ENCODE measurements around the gene LOC128125822.
A peak's percentile ranks its signal among the peaks of the same experiment; 100 is the strongest.
"Not testable (repeated sequence)": the region's sequence is repeated elsewhere in the genome, so short reads cannot be mapped to it uniquely, and the experiment has no call there.

Gene LOC128125822

DNA sequence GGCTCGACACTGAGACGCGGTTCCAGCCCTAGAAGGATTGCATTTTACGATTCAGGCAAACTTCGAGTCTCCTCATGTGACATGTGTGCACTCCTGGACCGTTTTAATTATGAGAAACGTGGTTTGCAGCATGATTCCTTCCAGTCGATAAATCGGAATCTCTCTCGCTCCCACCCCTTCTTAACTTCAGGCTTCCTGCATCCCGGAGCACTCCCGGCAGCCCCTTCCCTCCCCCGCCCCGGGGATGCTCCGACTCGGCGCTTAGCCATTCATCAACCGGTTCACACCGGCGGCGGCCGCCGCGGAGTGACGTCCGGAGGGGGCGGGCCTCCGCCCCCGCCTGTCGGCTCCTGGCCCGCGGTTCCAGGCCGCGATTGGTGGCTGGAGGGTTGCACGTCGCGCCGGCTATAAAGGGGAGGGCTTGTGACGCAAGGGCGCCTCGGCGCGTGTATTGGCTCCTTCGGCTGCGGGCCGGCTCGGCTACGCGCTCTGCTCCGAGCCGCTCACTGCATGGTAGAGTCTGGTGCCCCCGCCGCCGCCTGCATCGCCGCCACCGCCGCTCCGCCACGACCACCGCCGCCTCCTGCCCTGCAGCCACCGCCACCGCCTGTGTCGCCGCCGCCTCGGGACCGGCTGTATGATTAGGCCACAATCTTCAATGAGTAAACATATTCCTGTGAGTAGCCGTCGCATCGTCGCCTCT, at the start of gene LOC128125822, which contains the start of gene PTP4A1:
LOC128125822 (plus strand) TSS at position 437 of the 703 bp plus-strand sequence.
PTP4A1 (plus strand) TSS at position 437 of the 703 bp plus-strand sequence. CDS start 4,401 bp downstream, outside the sequence.
- peak; percentile 91 to 97 (median 97) for DNase-seq (ENCODE audit: low read depth in 2 of 3, low spot score in 2 of 3)

DNA sequence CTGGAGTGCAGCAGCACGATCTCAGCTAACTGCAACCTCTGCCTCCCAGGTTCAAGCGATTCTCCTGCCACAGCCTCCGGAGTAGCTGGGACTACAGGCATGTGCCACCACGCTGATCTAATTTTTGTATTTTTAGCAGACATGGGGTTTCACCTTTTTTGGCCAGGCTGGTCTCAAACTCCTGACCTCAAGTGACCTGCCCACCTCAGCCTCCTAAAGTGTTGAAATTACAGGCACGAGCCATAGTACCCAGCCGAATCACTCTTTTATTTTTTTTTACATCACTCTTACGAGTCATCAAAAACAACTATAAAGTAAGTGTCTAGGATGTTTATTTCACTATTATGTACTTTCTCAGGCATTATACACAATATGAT, 49.4 kb upstream of the LOC128125822 start:
- DNase-seq (ENCODE audit: low read depth in 2 of 3, low spot score in 2 of 3): not testable (repeated sequence)

DNA sequence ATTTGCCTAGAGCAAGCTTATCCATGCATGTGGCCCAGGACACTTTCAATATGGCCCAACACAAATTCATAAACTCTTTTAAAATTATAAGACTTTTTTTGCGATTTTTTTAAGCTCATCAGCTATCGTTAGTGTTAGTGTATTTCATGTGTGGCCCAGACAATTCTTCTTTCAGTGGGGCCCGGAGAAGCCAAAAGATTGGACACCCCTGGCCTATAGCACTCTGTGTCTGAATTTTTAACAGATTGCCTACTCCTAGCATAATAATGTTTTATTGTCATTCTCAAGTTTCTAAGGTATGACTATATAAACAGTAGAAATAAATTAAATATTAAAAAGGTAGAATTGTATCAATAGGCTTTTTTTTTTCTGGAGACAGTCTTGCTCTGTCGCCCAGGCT, 48.6 kb upstream of the LOC128125822 start:
- no peak for DNase-seq (ENCODE audit: low read depth in 2 of 3, low spot score in 2 of 3)

DNA sequence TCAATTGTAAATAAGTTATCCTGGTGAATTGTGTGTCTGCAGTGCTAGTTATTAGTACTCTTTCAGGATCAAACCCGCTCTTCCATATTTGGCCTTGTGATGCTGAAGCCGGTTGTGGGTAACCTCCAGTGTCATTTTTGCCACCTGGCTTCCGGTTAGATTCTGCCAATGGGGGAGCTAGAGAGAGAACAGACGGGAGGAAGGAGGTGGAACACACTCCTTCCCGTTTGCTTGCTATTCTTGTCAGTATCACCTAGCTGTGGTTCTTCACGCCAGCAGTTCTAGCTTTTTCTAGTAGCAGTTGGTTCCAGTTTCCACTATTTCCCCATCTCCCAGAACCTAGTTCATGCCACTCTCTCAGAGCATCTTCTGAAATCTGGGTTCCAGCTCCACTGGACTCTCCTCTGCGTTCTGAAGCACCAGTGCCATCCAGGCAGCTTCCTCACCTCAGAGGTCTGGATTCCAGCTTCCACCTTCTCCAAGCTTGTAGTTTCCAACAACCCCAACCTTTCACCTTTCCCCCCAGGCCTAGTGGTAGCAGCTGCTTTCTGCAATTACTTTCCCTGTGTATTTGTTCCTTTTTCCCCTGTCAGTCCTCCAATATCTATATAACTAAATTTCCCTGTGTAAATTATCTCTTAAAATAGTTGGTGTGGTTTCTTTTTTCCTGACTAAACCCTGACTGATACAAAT, 46.9 kb upstream of the LOC128125822 start:
- no peak for DNase-seq (ENCODE audit: low read depth in 2 of 3, low spot score in 2 of 3)

DNA sequence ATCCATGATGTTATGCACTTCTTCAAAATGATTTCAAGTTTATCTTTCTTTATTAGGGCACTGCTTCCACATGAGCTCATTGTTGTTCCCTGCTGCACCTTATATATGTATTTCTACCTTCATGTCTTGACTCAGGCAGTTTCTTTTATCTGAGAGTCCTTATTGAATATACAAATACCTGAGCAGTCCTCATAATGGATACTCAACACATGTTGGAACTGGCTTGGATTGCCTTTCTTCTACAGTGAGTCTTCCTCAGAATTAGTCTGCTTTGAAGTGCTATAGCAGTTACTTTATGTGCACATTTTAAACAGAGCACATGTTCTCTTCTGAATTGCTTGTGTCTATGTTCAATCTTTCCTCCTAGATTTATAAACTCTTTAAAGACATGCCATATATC, 45.3 kb upstream of the LOC128125822 start:
- no peak for DNase-seq (ENCODE audit: low read depth in 2 of 3, low spot score in 2 of 3)

DNA sequence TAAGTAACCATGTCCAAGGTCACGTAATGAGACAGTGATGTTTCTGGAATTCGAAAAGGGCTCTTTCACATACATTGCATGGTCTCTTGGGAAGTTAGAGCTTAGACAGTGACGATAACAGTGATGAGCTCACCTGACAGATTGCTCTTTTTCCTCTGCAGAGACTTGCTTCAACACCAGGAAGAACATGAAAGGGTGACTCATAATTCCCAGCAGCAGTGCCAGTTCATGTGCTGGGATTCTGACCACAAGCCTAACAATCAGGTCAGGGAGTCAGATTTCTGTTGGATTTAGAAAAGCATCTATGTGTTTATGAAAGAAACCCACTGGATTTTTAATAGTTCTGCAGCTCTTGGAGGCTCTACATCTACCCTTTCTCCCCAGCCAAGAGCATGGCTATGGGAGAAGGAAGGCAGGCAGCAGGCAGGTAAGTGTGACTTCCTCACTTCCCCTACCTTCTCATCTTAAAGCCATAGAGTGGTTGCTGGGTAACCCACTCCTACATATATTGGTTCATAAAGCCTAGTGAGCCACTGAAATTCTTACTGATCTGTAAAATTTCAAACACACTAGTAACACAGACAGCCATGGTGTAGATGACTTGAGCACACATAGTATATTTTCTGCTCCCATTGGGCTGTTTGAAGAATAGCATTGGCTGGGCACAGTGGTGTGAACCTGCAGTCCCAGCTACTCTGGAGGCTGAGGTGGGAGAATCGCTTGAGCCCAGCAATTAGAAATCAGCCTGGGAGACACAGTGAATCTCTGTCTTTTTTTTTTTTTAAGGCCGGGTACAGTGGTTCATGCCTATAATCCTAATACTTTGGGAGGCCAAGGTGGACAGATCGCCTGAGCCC, 44.4 kb upstream of the LOC128125822 start:
- DNase-seq (ENCODE audit: low read depth in 2 of 3, low spot score in 2 of 3): no peak

DNA sequence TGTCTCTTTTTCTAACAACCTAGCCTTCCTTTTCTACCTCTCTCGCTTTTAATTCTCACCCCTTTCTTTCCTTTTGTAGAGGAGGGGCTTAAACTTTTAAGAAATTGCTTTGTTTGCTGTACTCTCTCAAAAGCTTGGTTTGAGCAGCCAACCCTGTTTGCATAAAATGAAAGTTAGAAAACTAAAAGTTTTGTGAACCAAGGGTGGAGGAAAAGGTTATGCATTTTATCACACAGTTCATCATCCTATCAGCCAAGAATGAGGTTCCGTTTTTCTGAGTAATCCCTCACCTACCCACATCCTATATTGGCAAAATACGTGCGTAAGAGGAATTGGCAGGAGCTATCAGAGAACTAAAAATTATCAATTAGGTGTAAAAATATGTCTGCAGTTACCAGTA, 42.8 kb upstream of the LOC128125822 start:
- DNase-seq (ENCODE audit: low read depth in 2 of 3, low spot score in 2 of 3): peak in 2 of 3 donors; percentile 2 to 8

DNA sequence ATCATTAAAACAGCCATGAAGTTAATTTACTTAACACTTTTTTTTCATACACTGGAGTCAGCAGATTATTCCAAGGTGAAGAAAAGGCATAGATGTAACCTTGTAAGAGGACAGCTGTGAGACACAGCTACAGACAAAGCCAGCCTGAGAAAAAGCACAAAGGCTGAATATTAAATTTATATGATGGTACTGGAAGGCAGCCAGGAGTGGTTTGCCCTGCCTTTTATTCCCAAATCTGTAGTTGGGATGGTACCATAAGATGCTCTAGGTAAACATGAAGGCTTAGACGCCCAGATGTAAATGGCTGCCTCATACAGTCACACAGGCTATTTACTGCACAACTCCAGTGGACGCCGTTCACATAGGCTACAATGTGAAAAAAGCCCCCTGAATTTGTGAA, 42.1 kb upstream of the LOC128125822 start:
- no peak for DNase-seq (ENCODE audit: low read depth in 2 of 3, low spot score in 2 of 3)

DNA sequence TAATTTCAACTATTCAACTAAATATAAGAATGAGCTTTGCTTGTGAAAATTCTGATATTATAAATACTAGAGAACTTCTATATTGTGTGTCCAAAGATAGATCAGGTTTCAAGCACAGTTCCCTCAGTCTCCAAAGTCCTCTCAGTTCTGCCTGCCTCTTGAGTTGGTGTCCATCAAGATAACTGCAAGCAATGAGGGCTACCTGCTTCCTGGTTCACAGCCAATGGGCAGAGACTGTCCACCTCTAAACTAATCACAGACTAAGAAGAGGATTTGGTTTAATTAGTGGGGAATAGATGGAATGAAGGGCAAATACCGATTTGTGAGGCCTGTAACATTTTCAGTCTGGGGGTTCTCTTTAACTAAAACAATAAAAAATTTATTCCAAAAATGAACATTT, 41.3 kb upstream of the LOC128125822 start:
- DNase-seq (ENCODE audit: low read depth in 2 of 3, low spot score in 2 of 3): no peak

DNA sequence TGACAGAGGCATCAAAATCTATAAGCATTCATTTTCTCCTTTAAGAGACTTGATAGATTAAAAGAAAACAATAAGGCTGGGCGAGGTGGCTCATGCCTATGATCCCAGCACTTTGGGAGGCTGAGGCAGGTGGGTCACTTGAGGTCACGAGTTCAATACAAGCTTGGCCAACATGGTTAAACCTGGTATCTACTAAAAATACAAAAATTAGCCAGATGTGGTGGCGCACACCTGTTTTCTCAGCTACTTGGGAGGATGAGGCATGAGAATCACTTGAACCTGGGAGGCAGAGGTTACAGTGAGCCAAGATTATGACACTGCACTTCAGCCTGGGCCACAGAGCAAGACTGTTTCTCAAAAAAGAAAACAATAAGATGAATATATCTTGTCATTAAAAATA, 39.3 kb upstream of the LOC128125822 start:
- DNase-seq (ENCODE audit: low read depth in 2 of 3, low spot score in 2 of 3): no peak

DNA sequence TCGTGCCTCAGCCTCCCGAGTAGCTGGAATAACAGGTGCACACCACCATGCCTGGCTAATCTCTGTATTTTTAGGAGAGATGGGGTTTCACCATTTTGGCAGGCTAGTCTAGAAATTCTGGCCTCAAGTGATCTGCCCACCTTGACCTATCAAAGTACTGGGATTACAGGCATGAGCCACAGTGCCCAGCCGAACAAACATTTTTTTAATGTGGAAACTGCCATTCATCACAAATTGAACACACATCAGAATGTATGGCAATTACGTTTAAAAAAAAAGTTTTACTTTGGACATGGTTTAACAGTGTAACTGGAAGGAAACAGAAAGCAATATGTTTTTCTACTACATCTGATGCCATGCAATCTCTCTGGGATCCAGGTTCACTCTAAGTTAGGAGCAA, 38.3 kb upstream of the LOC128125822 start:
- no peak for DNase-seq (ENCODE audit: low read depth in 2 of 3, low spot score in 2 of 3)

DNA sequence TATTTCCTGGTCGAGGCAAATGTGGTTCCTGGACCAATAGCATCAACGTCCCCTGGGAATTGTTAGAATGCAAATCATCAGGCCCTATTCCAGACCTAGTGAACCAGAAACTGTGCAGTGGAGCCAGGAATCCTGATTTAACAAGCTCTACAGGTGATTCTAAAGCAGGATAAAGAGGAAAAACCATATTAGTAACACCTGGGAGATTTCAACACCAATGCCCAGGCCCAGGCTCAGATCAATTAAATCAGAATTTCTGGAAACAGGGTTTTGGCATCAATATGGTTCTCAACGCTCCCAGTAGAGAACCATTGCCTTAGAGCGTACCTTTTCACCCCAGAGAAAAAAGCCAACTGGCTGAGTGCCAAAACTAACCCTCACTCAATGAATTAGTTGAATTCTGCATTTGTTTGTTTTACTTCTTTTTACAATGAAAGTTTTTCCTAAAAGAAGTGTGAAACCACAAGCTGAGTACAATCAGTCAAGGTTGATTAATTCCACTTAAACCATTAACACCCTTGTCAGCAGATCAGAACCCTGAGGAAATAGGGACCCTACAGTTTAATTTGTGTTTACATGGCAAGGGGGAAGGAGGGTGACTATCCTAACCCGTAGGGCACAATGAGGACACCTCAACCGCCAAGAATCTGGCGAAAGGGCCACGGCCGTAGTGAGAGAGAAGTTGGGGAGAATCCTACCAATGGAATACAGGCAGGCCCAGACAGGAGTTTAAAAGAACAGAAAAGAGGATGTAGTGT, 34.9 kb upstream of the LOC128125822 start:
- DNase-seq (ENCODE audit: low read depth in 2 of 3, low spot score in 2 of 3): no peak

DNA sequence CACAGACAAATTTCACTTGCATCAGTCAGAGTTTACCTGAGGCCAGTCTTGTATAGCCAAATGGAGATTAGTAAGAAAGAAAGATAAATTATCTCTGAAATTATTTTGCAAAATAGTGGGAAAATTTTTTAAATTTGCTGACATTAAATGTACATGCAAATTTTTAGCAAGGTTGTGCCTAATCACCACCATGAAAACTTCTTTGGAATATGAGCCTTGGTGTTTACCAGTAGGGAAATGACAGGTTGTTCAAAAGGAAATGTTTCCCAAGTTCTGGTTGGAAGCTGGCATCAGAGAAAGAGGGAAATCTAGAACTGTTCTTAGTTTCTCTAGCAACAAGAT, 34.4 kb upstream of the LOC128125822 start:
- no peak for DNase-seq (ENCODE audit: low read depth in 2 of 3, low spot score in 2 of 3)

DNA sequence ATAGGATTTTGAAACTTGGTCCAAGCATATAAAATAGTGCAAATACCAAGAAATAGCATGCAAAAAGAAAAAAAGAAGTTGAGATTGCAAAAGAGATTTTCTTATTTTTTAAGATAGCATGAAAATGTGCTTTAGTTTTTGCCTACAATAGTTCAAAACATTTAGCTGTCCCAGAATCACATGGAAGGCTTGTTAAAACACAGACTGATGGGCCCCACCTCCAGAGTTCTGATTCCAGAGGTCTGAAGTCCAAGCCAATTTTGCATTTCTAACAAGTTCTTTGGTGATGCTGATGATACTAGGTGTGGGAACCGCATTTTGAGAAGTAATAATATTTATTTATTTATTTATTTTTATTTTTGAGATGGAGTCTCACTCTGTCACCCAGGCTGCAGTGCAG, 33.7 kb upstream of the LOC128125822 start:
- DNase-seq (ENCODE audit: low read depth in 2 of 3, low spot score in 2 of 3): no peak

DNA sequence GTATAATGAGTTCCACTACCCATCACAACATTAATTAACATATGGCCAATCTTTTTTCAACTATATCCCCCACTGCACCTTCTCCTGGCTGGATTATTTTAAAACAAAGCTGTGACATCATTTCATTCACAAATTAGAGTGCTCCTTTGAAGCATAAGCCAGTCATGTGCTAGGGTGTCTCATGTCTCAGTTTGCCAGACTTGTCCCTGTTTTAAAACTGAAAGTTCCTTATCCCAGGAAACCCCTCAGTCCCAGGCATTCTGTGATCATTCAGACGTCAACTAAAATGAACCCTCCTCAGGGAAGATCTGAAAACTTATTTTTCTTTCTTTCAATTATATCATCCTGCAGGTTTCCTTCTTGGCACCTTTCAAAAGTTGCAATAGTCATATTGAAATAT, 29.3 kb upstream of the LOC128125822 start:
- DNase-seq (ENCODE audit: low read depth in 2 of 3, low spot score in 2 of 3): no peak

DNA sequence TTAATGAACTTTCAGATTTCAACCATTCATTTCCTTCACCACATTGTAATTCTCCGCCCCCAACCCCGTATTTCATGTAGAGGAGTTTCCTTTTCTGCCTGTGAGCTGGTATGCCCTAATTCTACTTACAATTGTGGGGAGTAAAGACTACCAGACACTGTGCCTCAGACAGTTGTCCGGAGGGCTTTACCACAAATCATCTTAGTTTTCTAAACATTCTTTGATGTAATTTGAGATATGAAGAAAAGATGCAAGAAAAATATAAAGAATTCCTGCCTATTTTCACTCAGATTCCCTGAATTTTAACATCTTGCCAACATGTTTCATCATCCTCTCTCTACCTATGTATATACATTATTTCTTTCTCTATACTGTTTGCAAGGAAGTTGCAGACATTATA, 28.3 kb upstream of the LOC128125822 start:
- no peak for DNase-seq (ENCODE audit: low read depth in 2 of 3, low spot score in 2 of 3)

DNA sequence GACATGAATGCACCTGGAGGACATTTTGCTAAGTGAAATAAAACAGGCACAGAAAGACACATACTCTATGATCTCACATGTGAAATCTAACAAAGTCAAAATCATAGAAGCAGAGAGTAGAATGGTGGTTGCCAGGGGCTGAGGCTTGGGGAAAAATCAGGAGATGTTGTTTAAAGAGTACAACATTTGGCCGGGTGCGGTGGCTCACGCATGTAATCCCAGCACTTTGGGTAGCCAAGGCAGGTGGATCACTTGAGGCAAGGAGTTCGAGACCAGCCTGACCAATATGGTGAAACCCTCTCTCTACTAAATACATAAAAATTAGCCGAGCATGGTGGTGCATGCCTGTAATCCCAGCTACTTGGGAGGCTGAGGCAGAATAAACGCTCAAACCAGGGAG, 26.0 kb upstream of the LOC128125822 start:
- DNase-seq (ENCODE audit: low read depth in 2 of 3, low spot score in 2 of 3): no peak

DNA sequence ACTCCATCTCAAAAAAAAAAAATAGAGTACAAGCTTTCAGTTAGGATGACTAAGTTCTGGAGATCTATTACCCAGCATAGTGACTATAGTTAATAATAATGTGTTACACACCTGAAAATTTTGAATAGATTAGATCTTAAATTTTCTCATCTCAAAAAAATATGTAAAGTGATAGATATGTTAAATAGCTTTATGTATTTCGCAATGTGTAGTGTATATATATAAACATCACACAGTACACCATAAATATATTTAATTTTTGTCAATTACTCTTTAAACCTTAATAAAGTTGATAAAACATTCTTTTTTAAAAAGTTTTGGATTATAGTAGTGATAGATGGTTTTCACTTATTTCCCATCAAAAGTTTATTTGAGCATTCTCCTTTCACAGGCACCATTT, 25.6 kb upstream of the LOC128125822 start:
- DNase-seq (ENCODE audit: low read depth in 2 of 3, low spot score in 2 of 3): no peak

DNA sequence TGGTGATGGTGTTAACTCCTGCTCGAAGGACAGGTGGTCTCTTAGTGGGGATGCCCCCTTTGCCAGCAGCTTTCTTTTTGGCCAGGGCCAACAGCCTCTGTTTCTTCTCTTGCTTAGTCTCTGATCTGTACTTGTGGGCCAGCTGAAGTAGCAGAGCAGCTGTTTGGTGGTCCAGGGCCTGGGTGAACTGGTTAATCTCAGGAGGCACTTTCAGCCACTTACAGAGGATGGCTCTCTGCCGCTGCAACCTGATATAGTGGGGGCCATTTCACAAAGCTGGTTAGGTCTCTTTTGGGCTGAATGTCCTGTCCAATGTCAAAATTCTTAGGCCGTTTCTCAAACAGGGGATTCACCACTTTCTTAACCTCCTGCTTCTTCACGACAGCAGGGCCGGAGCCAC, 23.2 kb upstream of the LOC128125822 start:
- no peak for DNase-seq (ENCODE audit: low read depth in 2 of 3, low spot score in 2 of 3)

DNA sequence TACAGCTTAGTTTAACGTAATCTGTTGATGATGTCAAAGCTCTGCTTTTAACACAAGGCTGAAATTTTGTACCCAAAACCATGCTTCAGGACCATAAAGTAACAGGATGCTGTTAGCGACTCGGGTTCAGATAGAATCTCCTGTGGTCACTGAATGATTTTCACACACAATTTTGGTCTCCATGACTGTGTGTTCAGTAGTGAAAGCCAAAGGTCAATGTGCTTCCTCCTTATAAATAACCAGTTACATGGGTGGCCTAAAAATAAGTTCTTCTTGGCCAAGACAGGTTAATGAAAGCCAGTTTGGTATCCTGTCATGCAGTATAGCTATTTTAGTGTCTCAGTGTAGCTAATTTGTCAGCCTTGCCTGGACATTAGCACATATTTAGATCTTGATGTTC, 19.1 kb upstream of the LOC128125822 start:
- DNase-seq (ENCODE audit: low read depth in 2 of 3, low spot score in 2 of 3): no peak

DNA sequence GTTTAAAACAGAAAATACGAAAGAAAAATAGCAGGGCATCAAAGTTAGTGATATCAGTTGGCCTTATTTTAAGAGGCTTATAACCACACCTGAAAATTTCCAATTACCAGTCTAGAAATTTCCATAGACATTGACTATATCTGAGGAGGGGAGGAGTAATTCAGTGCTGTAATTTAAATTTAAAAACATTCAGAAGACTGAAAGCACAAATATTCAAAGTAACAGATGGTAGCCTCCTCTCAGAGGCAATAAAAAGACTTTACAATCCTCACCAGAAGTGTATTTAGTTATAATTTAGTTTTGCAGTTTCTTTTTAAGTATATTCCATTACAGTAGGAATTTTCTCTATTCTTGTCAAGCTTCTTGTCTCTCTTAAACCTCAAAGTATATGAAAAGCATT, 18.4 kb upstream of the LOC128125822 start:
- no peak for DNase-seq (ENCODE audit: low read depth in 2 of 3, low spot score in 2 of 3)

Measured in hematopoietic multipotent progenitor cell (in vitro differentiated cells).